OCI-M1 (cell line): ENCODE measurements around the gene NRF1.

Source experiments
- DNase-seq: peaks from one replicate; lab custom pipeline; 2025; lab: John Stamatoyannopoulos, UW

Gene NRF1

DNA sequence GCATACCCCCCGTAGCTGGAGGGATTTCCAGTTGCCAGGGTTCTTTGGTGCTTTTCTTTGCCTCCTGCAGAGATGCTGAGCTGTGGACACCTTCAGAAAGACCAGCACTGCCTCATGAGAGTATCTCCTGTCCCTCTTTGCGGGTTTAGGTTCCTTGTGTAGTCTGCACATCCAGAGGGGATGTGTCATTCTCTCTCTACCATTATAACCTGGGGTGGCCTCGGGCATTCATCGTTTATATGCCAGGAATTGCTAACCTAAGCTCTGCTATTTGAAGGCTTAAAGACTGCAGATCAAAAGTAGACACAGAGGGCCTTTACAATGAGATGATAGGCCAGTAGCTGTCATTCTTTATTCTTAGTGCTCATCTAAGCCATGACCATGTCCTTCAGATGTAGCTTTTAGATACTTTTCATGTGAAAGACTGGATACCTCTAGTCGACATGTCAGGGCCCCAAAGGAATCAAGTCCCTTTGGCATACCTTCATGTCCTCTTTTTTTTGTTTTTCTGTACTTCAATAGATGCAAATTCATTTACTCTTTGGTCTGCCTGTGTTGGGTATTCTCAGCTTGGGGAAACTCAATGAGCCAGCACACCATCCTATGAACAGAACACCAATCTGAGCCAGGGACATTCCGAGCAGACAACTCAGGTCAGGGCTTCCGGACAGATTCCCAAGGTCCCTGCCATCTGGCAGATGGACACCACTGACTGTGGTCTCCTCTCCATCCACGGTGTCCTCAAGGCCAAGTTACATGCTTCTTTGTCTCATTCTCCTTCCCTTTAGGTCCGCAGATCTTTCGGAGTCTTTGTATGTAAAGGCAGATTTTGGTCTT, 129.3 kb downstream of the NRF1 start:
- DNase-seq = no peak

DNA sequence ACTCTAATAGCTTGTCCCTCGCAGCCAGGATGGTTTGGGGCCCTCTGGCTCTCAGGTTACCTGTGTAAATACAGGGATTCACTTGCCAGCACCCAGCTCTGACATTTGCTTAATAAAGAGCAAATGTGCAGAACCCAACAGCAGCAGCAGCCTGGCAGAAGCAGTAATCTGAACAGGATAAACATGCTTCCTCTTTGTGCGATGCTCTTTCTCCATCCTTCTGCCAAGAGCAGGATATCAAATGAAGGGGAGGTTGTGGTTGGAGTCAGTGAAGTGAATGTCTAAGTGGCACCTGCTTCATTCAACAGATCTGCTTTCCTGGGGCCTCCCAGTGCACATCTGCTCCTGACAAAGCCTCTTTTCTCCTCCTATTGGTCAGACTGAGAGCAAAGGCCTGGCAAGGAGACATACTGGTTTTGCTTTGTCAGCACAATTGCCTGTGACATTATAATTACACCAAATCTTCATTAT, 130.3 kb downstream of the NRF1 start:
- DNase-seq = no peak

DNA sequence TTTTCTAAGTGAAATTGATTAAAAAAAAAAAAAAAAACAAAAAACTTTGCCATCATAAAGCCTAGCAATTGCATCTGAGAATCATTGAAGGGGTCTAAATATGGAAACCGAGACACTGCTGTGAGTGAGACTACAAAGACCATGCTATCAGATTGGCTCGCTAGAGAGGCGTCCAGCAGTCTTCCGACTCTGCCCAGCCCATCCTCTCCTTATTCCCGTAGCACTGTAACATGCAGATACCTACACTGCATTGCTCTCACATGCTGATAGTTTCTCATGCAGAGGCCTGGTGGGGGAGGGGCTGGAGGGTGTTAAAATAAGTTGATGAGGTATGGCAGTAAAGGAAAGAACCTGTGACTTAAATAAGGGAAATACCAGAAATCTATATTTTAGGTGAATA, 130.7 kb downstream of the NRF1 start:
- no peak for DNase-seq

DNA sequence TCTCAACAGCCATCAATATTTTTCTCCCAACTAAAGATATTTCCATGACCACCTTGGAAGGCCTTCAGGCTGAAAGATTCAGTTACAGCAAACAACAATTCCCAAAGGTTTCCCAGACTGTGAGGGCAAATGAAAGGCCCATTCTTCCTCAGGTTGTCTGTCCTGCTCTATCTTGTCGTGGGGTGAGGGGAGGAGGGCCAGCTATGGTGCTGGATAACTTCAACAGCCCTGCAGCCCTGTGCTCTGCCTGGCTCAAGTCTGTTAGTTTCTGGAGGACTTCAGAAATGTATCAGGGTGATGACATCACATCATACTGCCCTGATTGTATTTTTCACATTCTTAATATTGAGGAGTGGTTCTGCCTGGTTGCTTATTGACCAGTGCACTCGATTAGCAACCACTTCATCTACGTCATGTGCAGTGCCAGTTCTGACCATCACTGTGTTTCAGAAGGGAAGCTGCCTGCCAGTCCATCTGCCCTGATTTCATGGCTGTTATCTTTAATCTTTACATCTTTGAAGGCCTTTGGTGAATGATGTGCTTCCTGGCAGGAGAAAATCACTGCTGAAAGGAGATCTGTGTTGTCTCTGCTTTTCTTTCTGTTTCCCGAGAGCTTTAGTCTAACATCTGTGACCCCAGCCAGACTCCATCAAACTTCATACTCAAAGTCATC, 135.5 kb downstream of the NRF1 start:
- no peak for DNase-seq

GRCh38 chr7:129748356-129749109, 137.0 kb downstream of the NRF1 start:
- no peak for DNase-seq

DNA sequence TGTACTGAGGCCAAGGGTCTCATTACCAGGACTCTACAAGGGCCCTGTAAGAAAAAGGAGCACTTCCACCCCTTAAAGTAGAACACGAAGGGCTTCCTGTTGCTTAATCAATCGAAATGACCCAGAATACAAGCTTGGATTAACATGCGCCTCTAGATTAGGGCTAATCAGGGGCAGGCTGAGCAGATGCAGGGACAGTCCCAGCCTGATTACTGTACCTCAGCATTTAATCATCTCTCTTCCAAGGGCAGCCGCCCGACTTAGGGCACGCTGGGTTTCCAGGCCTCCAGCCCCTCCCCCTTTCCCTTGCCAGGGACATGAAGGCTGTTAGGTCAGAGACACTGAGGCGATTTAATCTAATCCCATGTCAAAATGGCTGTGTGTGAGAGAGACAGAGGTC, 138.6 kb downstream of the NRF1 start:
- no peak for DNase-seq

DNA sequence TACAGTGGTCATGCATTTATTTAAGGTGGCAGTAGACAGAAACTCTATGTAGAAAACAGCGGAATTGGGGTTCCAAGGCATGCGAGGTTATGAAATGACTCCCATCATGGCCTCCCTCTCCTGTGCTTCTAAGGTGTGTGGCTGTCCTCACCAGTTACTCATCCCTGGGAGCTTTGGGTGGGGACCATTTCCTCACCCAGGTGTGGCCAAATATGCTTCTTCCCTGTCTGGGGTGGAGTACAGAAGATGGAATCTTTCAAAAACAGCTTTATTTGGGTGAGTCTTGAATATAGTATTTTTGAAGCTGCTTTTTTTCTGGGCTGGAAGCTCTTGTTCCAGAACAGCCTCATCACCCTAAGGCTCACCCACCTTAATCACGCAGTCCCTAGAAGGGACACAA, 139.0 kb downstream of the NRF1 start:
- DNase-seq = no peak

DNA sequence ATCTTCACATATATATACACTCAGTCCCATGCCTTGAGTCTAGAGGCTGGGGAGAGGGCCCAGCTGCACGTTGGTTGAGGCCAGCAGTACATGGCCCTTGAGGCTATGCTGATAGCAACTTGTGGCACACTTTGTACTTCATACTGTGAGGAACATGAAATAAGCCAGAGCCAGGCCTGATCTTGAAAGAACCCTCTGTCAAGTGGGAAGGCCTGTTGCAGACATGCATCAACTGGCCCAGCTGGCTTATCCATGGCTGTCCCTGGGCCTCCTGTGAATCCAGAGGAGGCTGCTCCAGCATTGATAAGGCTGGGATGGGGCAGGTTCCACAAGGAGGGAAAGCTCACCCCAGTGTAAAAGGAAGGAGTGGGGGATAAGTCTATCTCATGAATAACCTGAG, 140.4 kb downstream of the NRF1 start:
- no peak for DNase-seq

DNA sequence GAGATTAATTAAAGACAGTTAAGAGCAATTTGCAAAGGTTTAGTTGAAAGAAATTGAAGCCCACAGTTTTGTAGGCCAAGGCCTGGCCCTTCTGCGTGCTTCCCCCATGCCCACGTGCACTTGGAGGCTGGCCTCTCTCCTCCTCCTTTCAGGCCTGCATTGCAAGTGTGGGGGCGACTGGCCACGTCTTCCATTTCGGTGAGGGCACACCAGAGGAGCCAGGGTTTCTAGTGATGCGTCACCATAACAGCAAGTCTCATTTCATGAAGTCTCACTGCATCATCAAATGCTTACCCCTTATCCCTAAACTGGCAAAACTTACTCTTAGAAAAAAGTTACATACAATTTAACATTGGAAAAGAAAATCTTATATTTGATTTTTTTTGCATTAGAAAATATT, 141.2 kb downstream of the NRF1 start:
- DNase-seq = no peak

GRCh38 chr7:129754406-129754805, 142.9 kb downstream of the NRF1 start:
- DNase-seq = no peak

GRCh38 chr7:129757991-129758390, 146.5 kb downstream of the NRF1 start:
- no peak for DNase-seq

DNA sequence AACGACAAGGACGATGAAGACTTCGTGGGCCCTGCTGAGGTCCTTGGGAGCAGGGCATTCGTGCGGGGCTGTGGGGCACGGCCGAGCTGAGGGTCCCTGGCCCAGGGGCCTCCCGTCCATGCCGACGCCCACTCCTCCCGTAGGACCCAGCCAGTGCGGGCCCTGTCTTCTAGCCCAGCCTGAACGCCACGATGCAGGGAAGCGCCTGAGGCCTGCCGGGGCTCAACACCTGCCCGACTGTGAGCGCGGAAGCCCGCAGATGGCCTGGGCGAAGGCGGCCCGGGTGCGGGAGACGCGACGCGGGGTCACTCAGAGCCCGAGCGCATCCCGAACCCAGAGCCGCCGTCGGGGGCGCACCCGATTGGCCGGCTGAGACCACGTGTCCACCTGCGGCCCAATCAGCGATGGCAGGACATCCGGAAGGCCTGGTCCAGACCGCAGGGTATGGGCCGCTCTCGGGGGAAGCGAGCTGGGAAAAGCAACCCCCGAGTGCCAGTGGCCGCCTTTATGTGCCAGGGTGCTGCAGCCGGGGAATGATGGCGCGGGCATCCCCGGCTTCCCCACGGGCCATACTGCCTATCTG, 151.0 kb downstream of the NRF1 start:
- no peak for DNase-seq

GRCh38 chr7:129764247-129765084, 152.9 kb downstream of the NRF1 start:
- no peak for DNase-seq

DNA sequence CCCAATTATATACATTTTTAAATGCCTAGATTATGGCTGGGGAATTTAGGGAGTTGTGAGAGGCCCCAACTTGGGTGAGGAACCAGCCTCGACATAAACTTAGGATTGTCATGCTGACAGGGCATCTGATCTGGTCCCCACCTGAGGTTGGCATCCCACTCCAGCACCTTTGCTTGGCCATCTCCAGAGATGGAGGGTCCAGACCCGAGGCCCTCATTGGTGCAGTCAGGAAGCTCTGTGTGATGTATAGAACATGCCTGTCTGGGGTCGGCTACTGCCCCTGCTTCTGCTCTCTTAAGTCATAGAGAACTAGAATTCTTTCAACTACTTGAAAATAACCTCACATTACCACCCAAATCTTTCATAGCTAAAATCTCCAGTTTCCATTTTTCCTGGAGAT, 153.8 kb downstream of the NRF1 start:
- no peak for DNase-seq

DNA sequence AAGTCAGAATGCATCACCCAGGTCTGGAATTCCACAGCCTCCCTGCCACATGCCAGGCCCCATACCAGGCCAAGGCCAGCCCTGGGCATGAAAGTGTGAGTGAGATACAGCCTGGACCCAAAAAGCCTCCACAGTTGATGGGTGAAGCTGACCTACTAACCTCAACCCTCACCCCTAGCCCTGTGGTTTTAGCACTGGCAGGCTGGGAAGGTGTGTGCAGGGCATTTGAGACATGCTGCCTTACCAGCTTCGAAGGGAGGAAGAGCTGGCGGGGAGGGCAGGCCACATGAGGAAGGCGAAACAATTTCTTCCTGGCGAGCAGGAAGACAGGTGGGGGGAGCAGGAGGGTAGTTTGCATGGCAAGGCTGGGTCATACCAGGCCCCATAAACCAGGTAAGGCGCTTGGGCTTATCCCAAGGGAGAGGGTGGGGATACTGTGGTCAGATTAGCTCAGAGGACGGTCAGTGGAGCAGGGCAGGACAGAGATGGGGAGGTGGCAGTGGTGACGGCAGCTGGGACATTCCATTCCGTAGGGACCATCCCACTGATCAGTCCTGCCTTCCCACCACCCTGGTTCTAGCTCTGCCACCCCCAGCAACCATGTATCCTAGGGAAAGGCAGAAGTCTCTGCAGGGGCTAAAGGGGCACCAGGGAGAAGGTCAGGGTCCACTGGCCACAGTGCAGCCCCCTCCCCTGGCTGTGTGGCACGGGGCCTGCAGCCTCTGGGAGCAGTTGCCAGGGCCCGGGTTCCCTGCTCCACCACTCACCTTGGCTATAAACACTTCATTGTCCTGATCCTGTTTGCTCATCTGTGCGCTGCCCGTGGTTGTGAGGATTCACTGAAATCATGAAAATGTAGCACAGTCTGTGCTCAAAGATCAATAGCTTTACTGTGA, 155.8 kb downstream of the NRF1 start:
- DNase-seq = no peak

DNA sequence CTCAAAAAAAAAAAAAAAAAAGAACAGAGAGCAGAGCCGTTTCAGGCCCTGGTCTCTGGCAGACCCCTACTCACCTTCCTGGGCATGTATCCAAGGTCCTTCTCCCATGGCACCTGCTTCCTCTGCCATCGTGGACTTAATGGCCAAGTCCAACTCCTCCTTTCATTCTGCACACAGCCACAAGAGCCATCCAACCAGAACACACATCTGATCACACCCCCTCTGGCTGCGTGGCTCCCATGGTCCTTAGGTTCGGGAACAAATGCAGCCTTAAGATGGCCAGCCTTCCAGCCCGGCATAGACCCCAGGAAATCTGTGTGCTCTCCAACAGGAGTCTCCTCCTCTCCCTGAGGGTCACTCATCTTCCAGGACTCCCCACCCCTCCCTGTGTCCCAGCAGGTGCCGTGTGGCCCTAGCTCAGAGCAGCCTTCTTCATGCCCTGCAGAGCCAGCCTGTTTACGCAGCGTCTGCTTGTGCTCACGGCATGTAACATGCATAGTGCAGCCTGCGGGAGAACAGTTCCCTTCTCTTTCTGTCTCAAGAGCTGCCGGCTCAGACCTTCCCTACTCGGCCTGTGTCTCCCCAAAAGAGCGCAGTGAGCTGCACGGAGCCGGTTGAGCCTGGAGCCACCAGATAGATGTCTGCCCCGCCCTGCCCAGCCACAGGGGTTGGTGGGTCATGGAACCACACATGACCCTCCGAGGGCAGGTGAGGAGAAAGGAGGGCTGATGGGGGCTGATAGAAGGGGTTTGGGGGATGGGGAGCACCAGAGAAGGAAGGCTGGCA, 157.3 kb downstream of the NRF1 start:
- DNase-seq = no peak

- no peak for DNase-seq
Measured at GRCh38 chr7:129769400-129769774, 157.9 kb downstream of the NRF1 start.

- DNase-seq = no peak
Measured at GRCh38 chr7:129769866-129770808, 158.6 kb downstream of the NRF1 start.
